ENCODE measurements around the gene NFIB. TPM values are rescaled to one million over a fixed set of nuclear protein-coding genes. Genes with fewer than 3 reads are reported as not detected.

Gene NFIB
- total and polyA plus RNA-seq, 2 donors from 2014 or later: 15.6 to 112 TPM

- intact Hi-C loops (cut with DNase I): no loop called here
- DNase-seq (no peak), FAIRE-seq (no peak)
- Histone ChIP-seq H3K27me3 (ENCODE audit: control insufficient read depth, insufficient read depth, low read length) (no peaks in the 10 kb centered on the region), H3K4me3 (ENCODE audit: low read length in 3 of 3) (no peak overlapping the region), H3K36me3 (ENCODE audit: control insufficient read depth in 2 of 3, insufficient read depth in 3 of 3, low read length in 3 of 3) (no peaks in the 10 kb centered on the region), H3K9ac (ENCODE audit: low read length in 3 of 3) (no peak overlapping the region), H3K27ac (ENCODE audit: low read depth in 2 of 2, low read length in 2 of 2) (peak overlapping the region; percentile 29), H3K4me1 (ENCODE audit: control insufficient read depth in 2 of 3, insufficient read depth in 2 of 3, low read depth in 1 of 3, low read length in 3 of 3) (peaks cover 0 to 10% (median 3%) of the 10 kb centered on the region in 3 donors), H3K9me3 (ENCODE audit: control insufficient read depth in 2 of 3, insufficient read depth in 1 of 3, low read length in 3 of 3) (no peaks in the 10 kb centered on the region)
- no peak for TF ChIP-seq CTCF (IDR thresholded peaks at IDR 0.05; ENCODE audit: borderline replicate concordance, extremely low read depth, insufficient read depth)
Observed at GRCh38 chr9:14221558-14221957, 92.4 kb downstream of the NFIB start.

GRCh38 chr9:14221119-14221518, 92.8 kb downstream of the NFIB start:
- DNase-seq (no peak), FAIRE-seq (no peak)
- no peaks in the 10 kb centered on the region for H3K36me3 ChIP-seq (ENCODE audit: control insufficient read depth in 2 of 3, insufficient read depth in 3 of 3, low read length in 3 of 3)
- intact Hi-C loops (cut with DNase I): no loop called here
- no peak for TF ChIP-seq CTCF (IDR thresholded peaks at IDR 0.05; ENCODE audit: borderline replicate concordance, extremely low read depth, insufficient read depth)
- no peaks in the 10 kb centered on the region for H3K9me3 ChIP-seq (ENCODE audit: control insufficient read depth in 2 of 3, insufficient read depth in 1 of 3, low read length in 3 of 3)
- H3K4me1 ChIP-seq (ENCODE audit: control insufficient read depth in 2 of 3, insufficient read depth in 2 of 3, low read depth in 1 of 3, low read length in 3 of 3): peaks cover 0 to 10% (median 3%) of the 10 kb centered on the region in 3 donors
- peak overlapping the region; percentile 29 for H3K27ac ChIP-seq (ENCODE audit: low read depth in 2 of 2, low read length in 2 of 2)
- no peak overlapping the region for H3K4me3 ChIP-seq (ENCODE audit: low read length in 3 of 3)
- no peaks in the 10 kb centered on the region for H3K27me3 ChIP-seq (ENCODE audit: control insufficient read depth, insufficient read depth, low read length)
- H3K9ac ChIP-seq (ENCODE audit: low read length in 3 of 3): no peak overlapping the region

- H3K4me3 ChIP-seq (ENCODE audit: low read length in 3 of 3): no peak overlapping the region
- DNase-seq: no peak
- intact Hi-C loops (cut with DNase I): no loop called here
- no peaks in the 10 kb centered on the region for H3K36me3 ChIP-seq (ENCODE audit: control insufficient read depth in 2 of 3, insufficient read depth in 3 of 3, low read length in 3 of 3)
- H3K4me1 ChIP-seq (ENCODE audit: control insufficient read depth in 2 of 3, insufficient read depth in 2 of 3, low read depth in 1 of 3, low read length in 3 of 3): peaks cover 0 to 10% (median 3%) of the 10 kb centered on the region in 3 donors
- no peak overlapping the region for H3K9ac ChIP-seq (ENCODE audit: low read length in 3 of 3)
- FAIRE-seq: no peak
- no peaks in the 10 kb centered on the region for H3K9me3 ChIP-seq (ENCODE audit: control insufficient read depth in 2 of 3, insufficient read depth in 1 of 3, low read length in 3 of 3)
- H3K27ac ChIP-seq (ENCODE audit: low read depth in 2 of 2, low read length in 2 of 2): no peak overlapping the region
- no peak for TF ChIP-seq CTCF (IDR thresholded peaks at IDR 0.05; ENCODE audit: borderline replicate concordance, extremely low read depth, insufficient read depth)
- no peaks in the 10 kb centered on the region for H3K27me3 ChIP-seq (ENCODE audit: control insufficient read depth, insufficient read depth, low read length)
Observed at GRCh38 chr9:14220256-14220655, 93.7 kb downstream of the NFIB start.

- Histone ChIP-seq H3K36me3 (ENCODE audit: control insufficient read depth in 2 of 3, insufficient read depth in 3 of 3, low read length in 3 of 3) (no peaks in the 10 kb centered on the region), H3K4me3 (ENCODE audit: low read length in 3 of 3) (no peak overlapping the region), H3K27me3 (ENCODE audit: control insufficient read depth, insufficient read depth, low read length) (no peaks in the 10 kb centered on the region), H3K4me1 (ENCODE audit: control insufficient read depth in 2 of 3, insufficient read depth in 2 of 3, low read depth in 1 of 3, low read length in 3 of 3) (peaks cover 0 to 10% (median 3%) of the 10 kb centered on the region in 3 donors), H3K9ac (ENCODE audit: low read length in 3 of 3) (no peak overlapping the region), H3K9me3 (ENCODE audit: control insufficient read depth in 2 of 3, insufficient read depth in 1 of 3, low read length in 3 of 3) (no peaks in the 10 kb centered on the region), H3K27ac (ENCODE audit: low read depth in 2 of 2, low read length in 2 of 2) (no peak overlapping the region)
- intact Hi-C loops (cut with DNase I): no loop called here
- DNase-seq: no peak
- no peak for FAIRE-seq
- no peak for TF ChIP-seq CTCF (IDR thresholded peaks at IDR 0.05; ENCODE audit: borderline replicate concordance, extremely low read depth, insufficient read depth)
Observed at GRCh38 chr9:14219850-14220249, 94.1 kb downstream of the NFIB start.

Data from kidney (tissue), 14 donors.